Neural progenitor cell (in vitro differentiated cells): ENCODE measurements around the gene RABGAP1.

Experiments used
- CTCF ChIP-seq: fragments of 200-600 bp; sonication (generic); IDR thresholded peaks from 2 replicates; pipeline ENCODE4 v1.5.1; 2017; ENCODE audit warnings: antibody characterized with exemption, mild to moderate bottlenecking
- EZH2 ChIP-seq: fragments of 200-600 bp; sonication (generic); IDR thresholded peaks from 2 replicates; pipeline ENCODE4 v1.6.1; 2017; ENCODE audit warnings: antibody characterized with exemption, mild to moderate bottlenecking, moderate library complexity

GRCh38 chr9:123149067-123149466 lies 208.2 kb downstream of the RABGAP1 start:
- TF ChIP-seq CTCF: no peak
- no peak for TF ChIP-seq EZH2
